Prostate gland (tissue), 2 donors: ENCODE results near the gene UCMA.

Experiments used
- CTCF ChIP-seq, 4 experiments: fragments of 200-600 bp in 2 of 4; fragments of 450-650 bp in 2 of 4; sonication (generic) in 2 of 4; IDR thresholded peaks; 1 replicate in 3 of 4; 2 replicates in 1 of 4; pipeline ENCODE4 v1.5.1; 2016 to 2019; ENCODE audit warnings: antibody characterized with exemption in 4 of 4, mild to moderate bottlenecking in 2 of 4, moderate library complexity in 2 of 4
- POLR2AphosphoS5 ChIP-seq: sonication (generic); formaldehyde crosslinking; IDR thresholded peaks from one replicate; pipeline ENCODE4 v1.6.1; 2017; ENCODE audit warnings: antibody characterized with exemption

- no peak for TF ChIP-seq CTCF (IDR thresholded peaks at IDR 0.05)
- no peak for TF ChIP-seq POLR2AphosphoS5
Measured at GRCh38 chr10:13271552-13272163, 37.5 kb upstream of the UCMA start.
